H9 (cell line): Measurements from ENCODE around the gene CES5A. TPM values are rescaled to one million over a fixed set of nuclear protein-coding genes. Genes with fewer than 3 reads are reported as not detected.

Experiments used
- DNase-seq: peaks from one replicate; pipeline ENCODE4 v3.0.0-alpha.2; 2017
- H2AFZ ChIP-seq: one replicate; pipeline ENCODE4 v1.6.1; 2013; ENCODE audit warnings: mild to moderate bottlenecking, low read length, control low read depth, moderate library complexity
- H2AK5ac ChIP-seq: 2 replicates; pipeline ENCODE4 v1.6.1; 2013; ENCODE audit warnings: low read length, control low read depth, mixed read lengths; ENCODE audit not compliant: insufficient read length
- H2BK120ac ChIP-seq: one replicate; pipeline ENCODE4 v1.6.1; 2013; ENCODE audit warnings: low read depth, mild to moderate bottlenecking, low read length, control low read depth, inconsistent platforms; ENCODE audit not compliant: poor library complexity, severe bottlenecking
- H2BK12ac ChIP-seq: 2 replicates; pipeline ENCODE4 v1.6.1; 2013; ENCODE audit warnings: low read length, control low read depth, mixed read lengths, low read depth; ENCODE audit not compliant: insufficient read length
- H2BK15ac ChIP-seq: 2 replicates; pipeline ENCODE4 v1.6.1; 2013; ENCODE audit warnings: low read depth, low read length, control low read depth
- H2BK20ac ChIP-seq: one replicate; pipeline ENCODE4 v1.6.1; 2013; ENCODE audit warnings: low read depth, mild to moderate bottlenecking, low read length, control low read depth, inconsistent platforms; ENCODE audit not compliant: poor library complexity, severe bottlenecking
- H2BK5ac ChIP-seq: 2 replicates; pipeline ENCODE4 v1.6.1; 2013; ENCODE audit warnings: low read length, control low read depth, mixed read lengths; ENCODE audit not compliant: insufficient read length
- H3K14ac ChIP-seq: 2 replicates; pipeline ENCODE4 v1.6.1; 2013; ENCODE audit warnings: low read length, control low read depth; ENCODE audit not compliant: insufficient read depth
- H3K18ac ChIP-seq: 2 replicates; pipeline ENCODE4 v1.6.1; 2013; ENCODE audit warnings: low read depth, mild to moderate bottlenecking, mixed read lengths, low read length, control low read depth; ENCODE audit not compliant: insufficient read length
- H3K23ac ChIP-seq: 2 replicates; pipeline ENCODE4 v1.6.1; 2013; ENCODE audit warnings: low read length, control low read depth, mixed read lengths, low read depth; ENCODE audit not compliant: insufficient read length
- H3K23me2 ChIP-seq: 2 replicates; pipeline ENCODE4 v1.6.1; 2013; ENCODE audit warnings: low read depth, mild to moderate bottlenecking, mixed read lengths, low read length, control low read depth; ENCODE audit not compliant: insufficient read length, poor library complexity, severe bottlenecking
- H3K27ac ChIP-seq: 2 replicates; pipeline ENCODE4 v1.5.1; 2013; ENCODE audit warnings: low read length, control low read depth, mixed read lengths, low read depth; ENCODE audit not compliant: insufficient read length
- H3K27me3 ChIP-seq: 2 replicates; pipeline ENCODE4 v1.6.1; 2013; ENCODE audit warnings: low read length, control low read depth, inconsistent platforms; ENCODE audit not compliant: insufficient read depth
- H3K4ac ChIP-seq: 2 replicates; pipeline ENCODE4 v1.6.1; 2013; ENCODE audit warnings: low read depth, mild to moderate bottlenecking, control low read depth, inconsistent platforms, low read length, moderate library complexity
- H3K4me1 ChIP-seq: 2 replicates; pipeline ENCODE4 v1.6.1; 2013; ENCODE audit warnings: low read length, control low read depth, inconsistent platforms; ENCODE audit not compliant: insufficient read depth
- H3K4me2 ChIP-seq: 2 replicates; pipeline ENCODE4 v1.6.1; 2013; ENCODE audit warnings: low read length, control low read depth, mixed read lengths; ENCODE audit not compliant: insufficient read length, insufficient read depth
- H3K56ac ChIP-seq: 2 replicates; pipeline ENCODE4 v1.6.1; 2013; ENCODE audit warnings: low read depth, mild to moderate bottlenecking, mixed read lengths, low read length, control low read depth; ENCODE audit not compliant: insufficient read length
- H3K79me1 ChIP-seq: 2 replicates; pipeline ENCODE4 v1.6.1; 2013; ENCODE audit warnings: low read depth, mild to moderate bottlenecking, moderate library complexity, low read length, control low read depth, inconsistent platforms; ENCODE audit not compliant: insufficient read depth, poor library complexity, severe bottlenecking
- H3K79me2 ChIP-seq: 2 replicates; pipeline ENCODE4 v1.6.1; 2013; ENCODE audit warnings: low read length, control low read depth, inconsistent platforms; ENCODE audit not compliant: insufficient read depth
- H3K9ac ChIP-seq: 2 replicates; pipeline ENCODE4 v1.6.1; 2013; ENCODE audit warnings: low read length, control low read depth, mixed read lengths; ENCODE audit not compliant: insufficient read length; ENCODE audit errors: extremely low read depth
- H3K9me3 ChIP-seq: one replicate; pipeline ENCODE4 v1.6.1; 2013; ENCODE audit warnings: low read depth, low read length, inconsistent platforms; ENCODE audit not compliant: control insufficient read depth
- H3T11ph ChIP-seq: one replicate; pipeline ENCODE4 v1.6.1; 2013; ENCODE audit warnings: mild to moderate bottlenecking, low read length, control low read depth, inconsistent platforms
- H4K20me1 ChIP-seq: one replicate; pipeline ENCODE4 v1.6.1; 2013; ENCODE audit not compliant: control insufficient read depth, insufficient read length, insufficient read depth
- H4K5ac ChIP-seq: 2 replicates; pipeline ENCODE4 v1.6.1; 2013; ENCODE audit warnings: low read depth, mild to moderate bottlenecking, mixed read lengths, low read length, control low read depth; ENCODE audit not compliant: insufficient read length
- H4K8ac ChIP-seq: replicated peaks from 2 replicates; pipeline ENCODE4 v1.6.1; 2013; ENCODE audit warnings: low read length, control low read depth, mixed read lengths, low read depth; ENCODE audit not compliant: insufficient read length
- H4K91ac ChIP-seq: 2 replicates; pipeline ENCODE4 v1.6.1; 2013; ENCODE audit warnings: low read depth, mild to moderate bottlenecking, moderate library complexity, mixed read lengths, low read length, control low read depth; ENCODE audit not compliant: insufficient read length
- H3K27ac Mint-ChIP-seq, 3 experiments: 2 replicates in 2 of 3; 3 replicates in 1 of 3; pipeline ENCODE4 v1.8.0; 2020 to 2021; ENCODE audit warnings: mixed read lengths in 3 of 3, mild to moderate bottlenecking in 1 of 3, moderate library complexity in 1 of 3
- H3K27me3 Mint-ChIP-seq: 2 replicates; pipeline ENCODE4 v1.8.0; 2021; ENCODE audit warnings: low read depth, mild to moderate bottlenecking, moderate library complexity, mixed read lengths
- H3K36me3 Mint-ChIP-seq, 3 experiments: 2 replicates in 2 of 3; 3 replicates in 1 of 3; pipeline ENCODE4 v1.8.0; 2020 to 2021; ENCODE audit warnings: low read depth in 3 of 3, mixed read lengths in 3 of 3; ENCODE audit not compliant: insufficient read depth in 1 of 3
- H3K4me1 Mint-ChIP-seq, 2 experiments: 2 replicates each; pipeline ENCODE4 v1.8.0; 2020; ENCODE audit warnings: mixed read lengths in 2 of 2
- H3K4me3 Mint-ChIP-seq, 2 experiments: 2 replicates in 1 of 2; 3 replicates in 1 of 2; pipeline ENCODE4 v1.8.0; 2020 to 2021; ENCODE audit warnings: mild to moderate bottlenecking in 2 of 2, mixed read lengths in 2 of 2, moderate library complexity in 1 of 2
- H3K9me3 Mint-ChIP-seq, 2 experiments: 2 replicates in 1 of 2; 3 replicates in 1 of 2; pipeline ENCODE4 v1.8.0; 2020; ENCODE audit warnings: mild to moderate bottlenecking in 2 of 2, mixed read lengths in 2 of 2, moderate library complexity in 1 of 2
- CTCF ChIP-seq: fragments of 200-600 bp; sonication (generic); conservative IDR thresholded peaks from 3 replicates; pipeline ENCODE4 v1.8.0; 2021; ENCODE audit warnings: antibody characterized with exemption, mild to moderate bottlenecking
- WGBS: extraction: QIAGEN DNeasy Blood & Tissue Kit; methylation state at CpG from one replicate; pipeline ENCODE4 v1.1.7; 2013; ENCODE audit warnings: missing lambda C conversion rate, low lambda C conversion rate, mixed read lengths; ENCODE audit not compliant: insufficient read length; ENCODE audit errors: extremely low coverage; 5-methylcytosine and 5-hydroxymethylcytosine counted together
- total RNA-seq: library from RNA; stranded (reverse); gene quantifications from 2 replicates; pipeline ENCODE4 v1.2.1, GENCODE V29; 2021

CES5A gene
- total RNA-seq, 1 experiment from 2014 or later: not detected

- Histone ChIP-seq H3K27ac (no peak overlapping the region), H3K23ac (no peak overlapping the region), H4K8ac (no peak overlapping the region), H4K20me1 (no peaks in the 10 kb centered on the region), H3K27me3 (no peaks in the 10 kb centered on the region), H3K4ac (no peak overlapping the region), H3K56ac (no peak overlapping the region), H2BK5ac (no peak overlapping the region), H2AK5ac (no peak overlapping the region), H4K5ac (no peak overlapping the region), H3K14ac (no peak overlapping the region), H2BK20ac (no peak overlapping the region), H3K4me1 (no peaks in the 10 kb centered on the region), H2BK120ac (no peak overlapping the region), H3K4me2 (no peak overlapping the region), H2BK12ac (no peak overlapping the region), H3K23me2 (no peaks in the 10 kb centered on the region), H2BK15ac (no peak overlapping the region), H3K79me1 (no peaks in the 10 kb centered on the region), H3K9me3 (no peaks in the 10 kb centered on the region), H4K91ac (no peak overlapping the region), H2AFZ (no peak overlapping the region), H3K9ac (no peak overlapping the region), H3K79me2 (no peaks in the 10 kb centered on the region), H3K18ac (no peak overlapping the region), H3T11ph (no peak overlapping the region)
- Mint-ChIP-seq H3K27ac (no peak overlapping the region), H3K27me3 (peaks cover 23% of the 10 kb centered on the region), H3K4me3 (no peak overlapping the region), H3K4me1 (peaks cover 3% of the 10 kb centered on the region in 2 experiments; a peak in 1 of 4 replicates), H3K36me3 (no peaks in the 10 kb centered on the region), H3K9me3 (peaks cover 5 to 10% of the 10 kb centered on the region in 2 experiments; a peak in 4 of 5 replicates)
- WGBS: no CpG with 5 or more reads among the region's 7 CpGs
- no peak for DNase-seq
- TF ChIP-seq CTCF: no peak
Measured at GRCh38 chr16:55905651-55906050, 30.5 kb upstream of the CES5A start.
